Peyer's patch (tissue), 4 donors: ENCODE measurements around the gene CAPRIN1.

Experiments used
- CTCF ChIP-seq, 6 experiments: fragments of 450-650 bp in 4 of 6; fragments of 200-600 bp in 2 of 6; sonication (generic) in 1 of 6; IDR thresholded peaks; one replicate each; pipeline ENCODE4 v1.5.1; 2017 to 2019; ENCODE audit warnings: antibody characterized with exemption in 6 of 6, mild to moderate bottlenecking in 3 of 6, moderate library complexity in 1 of 6
- POLR2A ChIP-seq, 2 donors: fragments of 450-650 bp; IDR thresholded peaks; one replicate each; pipeline ENCODE4 v1.5.1; 2017; ENCODE audit warnings: antibody characterized with exemption in 2 of 2, mild to moderate bottlenecking in 2 of 2, moderate library complexity in 2 of 2

- no peak for TF ChIP-seq CTCF (IDR thresholded peaks at IDR 0.05)
- TF ChIP-seq POLR2A (IDR thresholded peaks at IDR 0.05), result no peak
Observed at GRCh38 chr11:34111722-34112270, 60.3 kb downstream of the CAPRIN1 start.
